Epidermal melanocyte (primary cell): ENCODE results near the gene AFAP1L2.

ENCODE experiments used
- DNase-seq: peaks from one replicate; pipeline ENCODE4 v3.0.0; 2011; ENCODE audit warnings: low spot score; ENCODE audit not compliant: insufficient read length

The AFAP1L2 gene

GRCh38 chr10:114313866-114314265 is 90.4 kb downstream of the AFAP1L2 start:
- DNase-seq, result no peak

GRCh38 chr10:114313139-114313538 is 91.2 kb downstream of the AFAP1L2 start:
- no peak for DNase-seq

GRCh38 chr10:114311496-114312209 is 92.6 kb downstream of the AFAP1L2 start:
- DNase-seq, result no peak

GRCh38 chr10:114311023-114311422 is 93.3 kb downstream of the AFAP1L2 start:
- DNase-seq, result no peak

- DNase-seq, result no peak
Measured at GRCh38 chr10:114310346-114310745, 94.0 kb downstream of the AFAP1L2 start.

GRCh38 chr10:114309364-114309651 is 95.0 kb downstream of the AFAP1L2 start:
- DNase-seq, result no peak

- no peak for DNase-seq
Measured at GRCh38 chr10:114308531-114309363, 95.6 kb downstream of the AFAP1L2 start.

GRCh38 chr10:114307731-114308130 is 96.6 kb downstream of the AFAP1L2 start:
- DNase-seq, result no peak

GRCh38 chr10:114306116-114306973 is 98.0 kb downstream of the AFAP1L2 start:
- peak; percentile 36 for DNase-seq

- DNase-seq, result no peak
Measured at GRCh38 chr10:114305521-114305925, 98.8 kb downstream of the AFAP1L2 start.

GRCh38 chr10:114304571-114305421 is 99.5 kb downstream of the AFAP1L2 start:
- DNase-seq, result no peak

GRCh38 chr10:114304017-114304570 is 100.2 kb downstream of the AFAP1L2 start:
- DNase-seq, result peak; percentile 77

GRCh38 chr10:114303556-114303955 is 100.7 kb downstream of the AFAP1L2 start:
- DNase-seq, result no peak

- no peak for DNase-seq
Measured at GRCh38 chr10:114301951-114302710, 102.2 kb downstream of the AFAP1L2 start.

GRCh38 chr10:114301177-114301576 is 103.1 kb downstream of the AFAP1L2 start:
- DNase-seq, result no peak

- no peak for DNase-seq
Measured at GRCh38 chr10:114300036-114300645, 104.2 kb downstream of the AFAP1L2 start.

GRCh38 chr10:114297136-114297705 is 107.1 kb downstream of the AFAP1L2 start:
- DNase-seq, result no peak

- DNase-seq, result no peak
Measured at GRCh38 chr10:114295393-114295792, 108.9 kb downstream of the AFAP1L2 start.

GRCh38 chr10:114294549-114294948 is 109.8 kb downstream of the AFAP1L2 start:
- DNase-seq, result no peak
